Measurements from ENCODE around the gene THAP8. TPM values are rescaled to one million over a fixed set of nuclear protein-coding genes. Genes with fewer than 3 reads are reported as not detected.

Gene THAP8
- total and polyA plus RNA-seq, 2 of the 13 experiments (the other 11 are each of a cell fraction or from before 2014, with no cell fraction given): 1.7 to 3.7 TPM

GRCh38 chr19:36084231-36085009, 30.3 kb upstream of the THAP8 start:
- no peaks in the 10 kb centered on the region for H3K9me3 ChIP-seq (ENCODE audit: low read length)
- FAIRE-seq: no peak
- WGBS (ENCODE audit: low lambda C conversion rate): 93% methylated on average over 4 of the region's 12 CpGs
- H3K27me3 ChIP-seq (ENCODE audit: control insufficient read depth in 1 of 2, insufficient read depth in 2 of 2, low read length in 2 of 2): no peaks in the 10 kb centered on the region
- in situ Hi-C loops (cut with HindIII; ENCODE audit: extremely low pct_ligation_motif_present, low pct_unique_long_range_greater_than_20kb) (no loop called here), intact Hi-C loops (cut with micrococcal nuclease; ENCODE audit: unreplicated experiment) (no loop called here)
- H3K4me2 ChIP-seq (ENCODE audit: low read depth, low read length): no peak overlapping the region
- no peak for TF ChIP-seq HDAC2 (CRISPR knock-in tag; IDR thresholded peaks at IDR 0.05)
- TF ChIP-seq PHF8 (CRISPR knock-in tag; IDR thresholded peaks at IDR 0.05): no peak
- no peak for TF ChIP-seq ZBTB42 (CRISPR knock-in tag; IDR thresholded peaks at IDR 0.05)
- no peak for TF ChIP-seq ZZZ3 (CRISPR knock-in tag; IDR thresholded peaks at IDR 0.05; ENCODE audit: borderline replicate concordance)
- no peak for TF ChIP-seq SP4 (CRISPR knock-in tag; IDR thresholded peaks at IDR 0.05)
- TF ChIP-seq MEIS1 (CRISPR knock-in tag; IDR thresholded peaks at IDR 0.05; ENCODE audit: borderline replicate concordance): no peak
- TF ChIP-seq THAP8 (CRISPR knock-in tag; IDR thresholded peaks at IDR 0.05; ENCODE audit: borderline replicate concordance): no peak
- TF ChIP-seq GABPB1 (CRISPR knock-in tag; IDR thresholded peaks at IDR 0.05): no peak
- TF ChIP-seq ARNT (IDR thresholded peaks at IDR 0.05): no peak
- TF ChIP-seq ZNF644 (CRISPR knock-in tag; IDR thresholded peaks at IDR 0.05; ENCODE audit: low read depth): no peak
- no peak for TF ChIP-seq ZNF503 (CRISPR knock-in tag; IDR thresholded peaks at IDR 0.05)
- no peak for TF ChIP-seq ZFP1 (CRISPR knock-in tag; IDR thresholded peaks at IDR 0.05)
- TF ChIP-seq RFXAP (CRISPR knock-in tag; IDR thresholded peaks at IDR 0.05; ENCODE audit: borderline replicate concordance): no peak
- no peak for TF ChIP-seq BRF2 (CRISPR knock-in tag; IDR thresholded peaks at IDR 0.05)
- TF ChIP-seq ATF3 (CRISPR knock-in tag; IDR thresholded peaks at IDR 0.05): no peak
- no peak overlapping the region for H2AFZ ChIP-seq (ENCODE audit: low read length)
- no peak overlapping the region for H3K9ac ChIP-seq (ENCODE audit: insufficient read depth, low read depth, low read length)
- no peak for DNase-seq (ENCODE audit: low spot score)
- H3K4me3 ChIP-seq (replicated peaks in 1 of 3; ENCODE audit: insufficient read depth in 1 of 3, low read depth in 2 of 3, low read length in 3 of 3): no peak overlapping the region
- H3K4me1 ChIP-seq (ENCODE audit: insufficient read depth, low read length): peaks cover 4% of the 10 kb centered on the region
- no peaks in the 10 kb centered on the region for H4K20me1 ChIP-seq (ENCODE audit: insufficient read depth, low read length)
- H3K27ac ChIP-seq (ENCODE audit: extremely low read length, insufficient read depth, low read length): no peak overlapping the region
- ChIA-PET POLR2A (no interaction called here), CTCF (ENCODE audit: low intra/inter-chr PET ratio, low total read pairs) (no interaction called here)
- BruUV-seq (replicated peaks): no TSS peak
- no peaks in the 10 kb centered on the region for H3K79me2 ChIP-seq (ENCODE audit: insufficient read depth, low read length)
- no peak for ATAC-seq
- peaks cover 20 to 58% of the 10 kb centered on the region in 2 experiments for H3K36me3 ChIP-seq (replicated peaks in 1 of 2; ENCODE audit: control insufficient read depth in 1 of 2, insufficient read depth in 2 of 2, low read length in 2 of 2)
